SH-SY5Y (cell line): ENCODE measurements around the gene PTCH1.

Source experiments
- GATA2 ChIP-seq: IDR thresholded peaks from 2 replicates; pipeline ENCODE4 v1.6.1; 2011; ENCODE audit warnings: mild to moderate bottlenecking, low read depth, low read length
- GATA3 ChIP-seq: IDR thresholded peaks from 2 replicates; pipeline ENCODE4 v1.6.1; 2011; ENCODE audit warnings: low read depth, mild to moderate bottlenecking, low read length, moderate library complexity

DNA sequence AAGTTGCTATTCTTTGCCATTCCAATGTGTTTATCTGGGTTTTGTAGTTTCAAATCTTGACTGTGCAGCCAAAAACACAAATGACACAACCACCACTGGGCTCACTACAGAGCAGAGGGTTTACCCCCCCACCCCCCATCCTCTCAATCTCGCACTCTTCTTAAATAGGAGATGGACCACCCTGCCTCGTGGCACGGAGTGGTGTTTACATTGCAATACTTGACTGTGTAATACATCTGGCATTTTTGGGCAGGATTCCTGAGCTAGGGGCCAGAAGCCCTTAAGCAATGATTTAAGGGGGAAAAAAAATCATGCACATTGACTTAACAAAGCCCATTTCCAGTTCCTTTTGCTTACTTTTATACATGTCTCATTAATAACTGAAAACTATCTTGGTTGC lies 19.0 kb downstream of the PTCH1 start:
- TF ChIP-seq GATA2, result no peak
- TF ChIP-seq GATA3, result no peak
